A673 (cell line): ENCODE results near the gene STARD13.

ENCODE experiments used
- EZH2 ChIP-seq: fragments of 200-600 bp; sonication (generic); IDR thresholded peaks from 2 replicates; pipeline ENCODE4 v1.6.1; 2017; ENCODE audit warnings: borderline replicate concordance, low read depth, mild to moderate bottlenecking, mixed read lengths, antibody characterized with exemption, low read length; ENCODE audit not compliant: poor library complexity, severe bottlenecking
- TF ChIP-seq, protein P1 (sequence below): fragments of 300-800, 200-600 bp; sonication (generic); conservative IDR thresholded peaks from 2 replicates; pipeline ENCODE4 v1.5.1; 2017; ENCODE audit warnings: low read depth, mild to moderate bottlenecking, antibody characterized with exemption, low read length, moderate library complexity, mixed read lengths

GRCh38 chr13:33096886-33097605 lies 188.5 kb downstream of the STARD13 start:
- TF ChIP-seq, protein P1, sequence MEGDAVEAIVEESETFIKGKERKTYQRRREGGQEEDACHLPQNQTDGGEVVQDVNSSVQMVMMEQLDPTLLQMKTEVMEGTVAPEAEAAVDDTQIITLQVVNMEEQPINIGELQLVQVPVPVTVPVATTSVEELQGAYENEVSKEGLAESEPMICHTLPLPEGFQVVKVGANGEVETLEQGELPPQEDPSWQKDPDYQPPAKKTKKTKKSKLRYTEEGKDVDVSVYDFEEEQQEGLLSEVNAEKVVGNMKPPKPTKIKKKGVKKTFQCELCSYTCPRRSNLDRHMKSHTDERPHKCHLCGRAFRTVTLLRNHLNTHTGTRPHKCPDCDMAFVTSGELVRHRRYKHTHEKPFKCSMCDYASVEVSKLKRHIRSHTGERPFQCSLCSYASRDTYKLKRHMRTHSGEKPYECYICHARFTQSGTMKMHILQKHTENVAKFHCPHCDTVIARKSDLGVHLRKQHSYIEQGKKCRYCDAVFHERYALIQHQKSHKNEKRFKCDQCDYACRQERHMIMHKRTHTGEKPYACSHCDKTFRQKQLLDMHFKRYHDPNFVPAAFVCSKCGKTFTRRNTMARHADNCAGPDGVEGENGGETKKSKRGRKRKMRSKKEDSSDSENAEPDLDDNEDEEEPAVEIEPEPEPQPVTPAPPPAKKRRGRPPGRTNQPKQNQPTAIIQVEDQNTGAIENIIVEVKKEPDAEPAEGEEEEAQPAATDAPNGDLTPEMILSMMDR: no peak
- no peak for TF ChIP-seq EZH2
